Testis (tissue), 2 donors: ENCODE data around the gene FBXO4.

Experiments used
- CTCF ChIP-seq, 3 experiments: fragments of 450-650 bp in 2 of 3; fragments of 200-600 bp in 1 of 3; sonication (generic) in 1 of 3; IDR thresholded peaks; one replicate each; pipeline ENCODE4 v1.5.1; 2016 to 2019; ENCODE audit warnings: antibody characterized with exemption in 3 of 3, mild to moderate bottlenecking in 2 of 3, moderate library complexity in 1 of 3
- POLR2A ChIP-seq: fragments of 450-650 bp; IDR thresholded peaks from one replicate; pipeline ENCODE4 v1.6.1; 2017; ENCODE audit warnings: antibody characterized with exemption, mild to moderate bottlenecking, moderate library complexity

- TF ChIP-seq CTCF (IDR thresholded peaks at IDR 0.05) (no peak), POLR2A (no peak)
These were observed 33.0 kb upstream of the FBXO4 start for GRCh38 chr5:41892031-41892430.
